Upper lobe of left lung (tissue), 6 donors: Measurements from ENCODE around the gene ARNT2. TPM values are rescaled to one million over a fixed set of nuclear protein-coding genes. Genes with fewer than 3 reads are reported as not detected.

ENCODE experiments used
- ATAC-seq, 2 donors: fragments of 200-7000 bp; cut with Tn5 transposase; one replicate each; pipeline ENCODE4 v1.9.1; 2022; ENCODE audit warnings: mild to moderate bottlenecking in 2 of 2, moderate library complexity in 2 of 2; ENCODE audit not compliant: low FRiP score in 2 of 2
- DNase-seq, 2 donors: peaks; one replicate each; pipeline ENCODE4 v3.0.0-alpha.2; 2019 to 2020
- H3K27ac ChIP-seq, 4 donors: fragments of 200-600 bp; sonication (generic); one replicate each; pipeline ENCODE4 v1.5.1; 2016 to 2019
- H3K27me3 ChIP-seq, 4 donors: fragments of 200-600 bp; sonication (generic); one replicate each; pipeline ENCODE4 v1.5.1; 2017 to 2019
- H3K36me3 ChIP-seq, 4 donors: fragments of 200-600 bp; sonication (generic); one replicate each; pipeline ENCODE4 v1.5.1; 2016 to 2019
- H3K4me1 ChIP-seq, 4 donors: fragments of 200-600 bp; sonication (generic); one replicate each; pipeline ENCODE4 v1.5.1; 2018 to 2019
- H3K4me3 ChIP-seq, 4 donors: fragments of 200-600 bp; sonication (generic); one replicate each; pipeline ENCODE4 v1.5.1; 2017 to 2019; ENCODE audit warnings: mild to moderate bottlenecking in 2 of 4, moderate library complexity in 1 of 4
- H3K9me3 ChIP-seq, 4 donors: fragments of 200-600 bp; sonication (generic); one replicate each; pipeline ENCODE4 v1.5.1; 2018 to 2019
- CTCF ChIP-seq, 6 experiments: fragments of 450-650 bp in 4 of 6; fragments of 200-600 bp in 2 of 6; sonication (generic) in 2 of 6; IDR thresholded peaks; one replicate each; pipeline ENCODE4 v1.5.1; 2016 to 2019; ENCODE audit warnings: antibody characterized with exemption in 6 of 6
- EP300 ChIP-seq, 4 donors: sonication (generic); formaldehyde crosslinking; IDR thresholded peaks; one replicate each; pipeline ENCODE4 v1.5.1; 2017; ENCODE audit warnings: antibody characterized with exemption in 4 of 4, control low read depth in 2 of 4
- POLR2A ChIP-seq, 4 donors: fragments of 450-650 bp; IDR thresholded peaks; one replicate each; pipeline ENCODE4 v1.5.1; 2016 to 2017; ENCODE audit warnings: antibody characterized with exemption in 4 of 4, mild to moderate bottlenecking in 2 of 4
- POLR2AphosphoS5 ChIP-seq, 2 donors: sonication (generic); formaldehyde crosslinking; IDR thresholded peaks; one replicate each; pipeline ENCODE4 v1.5.1; 2017; ENCODE audit warnings: antibody characterized with exemption in 2 of 2
- WGBS, 2 donors: methylation state at CpG; one replicate each; pipeline ENCODE4 v1.1.5; 2017 to 2018; 5-methylcytosine and 5-hydroxymethylcytosine counted together
- total RNA-seq, 6 donors: library from RNA; depleted of rRNA in 4 of 6; stranded (reverse); fragments of >200 nt in 4 of 6; gene quantifications; one replicate each; pipeline versions ENCODE4 v1.1.0 to v1.2.1, GENCODE V29; 2016 to 2021
- donor health status: DM: no; HTN: no; CAD: no; lungs with moderate emphysema.
- donor health status: DM: no; HTN: yes; CAD: no; lungs with severe emphysema.

ARNT2 gene
- total RNA-seq, 6 donors from 2014 or later = 4.7 to 26.9 (median 8.4) TPM

- Histone ChIP-seq H3K4me1 (peaks cover 14 to 26% (median 23%) of the 10 kb centered on the region in 4 donors), H3K36me3 (no peaks in the 10 kb centered on the region), H3K27ac (peak overlapping the region in 2 of 4 donors; percentile 18 to 49), H3K27me3 (no peaks in the 10 kb centered on the region), H3K4me3 (no peak overlapping the region), H3K9me3 (no peaks in the 10 kb centered on the region)
- DNase-seq (peak in 1 of 2 donors; percentile 78), ATAC-seq (no peak)
- TF ChIP-seq POLR2A (IDR thresholded peaks at IDR 0.05) (no peak), EP300 (IDR thresholded peaks at IDR 0.05) (peak in 3 of 4 donors; percentile 23 to 69 (median 58)), CTCF (IDR thresholded peaks at IDR 0.05) (peak in 1 of 6 experiments; percentile 20), POLR2AphosphoS5 (IDR thresholded peaks at IDR 0.05) (peak in 1 of 2 donors; percentile 13)
- 40 to 78% methylated on average over 14 of the region's 14 CpGs for WGBS, 2 donors
These were observed 46.7 kb downstream of the ARNT2 start for GRCh38 chr15:80450811-80451321.

- Histone ChIP-seq H3K4me3 (no peak overlapping the region), H3K27ac (no peak overlapping the region), H3K4me1 (peaks cover 14 to 35% (median 30%) of the 10 kb centered on the region in 4 donors), H3K27me3 (no peaks in the 10 kb centered on the region), H3K36me3 (no peaks in the 10 kb centered on the region), H3K9me3 (no peaks in the 10 kb centered on the region)
- TF ChIP-seq CTCF (IDR thresholded peaks at IDR 0.05) (no peak), POLR2A (IDR thresholded peaks at IDR 0.05) (no peak), POLR2AphosphoS5 (IDR thresholded peaks at IDR 0.05) (no peak), EP300 (IDR thresholded peaks at IDR 0.05) (no peak)
- no peak for ATAC-seq
- WGBS, 2 donors = 95 to 97% methylated on average over 4 of the region's 4 CpGs
- no peak for DNase-seq
These were observed 48.0 kb downstream of the ARNT2 start for GRCh38 chr15:80452166-80452565.

- no peaks in the 10 kb centered on the region for H3K36me3 ChIP-seq
- H3K27me3 ChIP-seq = no peaks in the 10 kb centered on the region
- ATAC-seq (peak in 1 of 2 donors; percentile 4), DNase-seq (no peak)
- WGBS, 2 donors = 38 to 63% methylated on average over 6 of the region's 6 CpGs
- H3K4me1 ChIP-seq = peaks cover 18 to 42% (median 31%) of the 10 kb centered on the region in 4 donors
- no peak overlapping the region for H3K4me3 ChIP-seq
- H3K27ac ChIP-seq = no peak overlapping the region
- no peaks in the 10 kb centered on the region for H3K9me3 ChIP-seq
- TF ChIP-seq CTCF (IDR thresholded peaks at IDR 0.05) = no peak
- no peak for TF ChIP-seq POLR2A (IDR thresholded peaks at IDR 0.05)
- no peak for TF ChIP-seq EP300 (IDR thresholded peaks at IDR 0.05)
- TF ChIP-seq POLR2AphosphoS5 (IDR thresholded peaks at IDR 0.05) = no peak
These were observed 51.0 kb downstream of the ARNT2 start for GRCh38 chr15:80455051-80455648.

GRCh38 chr15:80455668-80456442 lies 51.7 kb downstream of the ARNT2 start:
- Histone ChIP-seq H3K4me3 (no peak overlapping the region), H3K9me3 (no peaks in the 10 kb centered on the region), H3K36me3 (no peaks in the 10 kb centered on the region), H3K27me3 (no peaks in the 10 kb centered on the region), H3K27ac (no peak overlapping the region), H3K4me1 (peaks cover 15 to 36% (median 26%) of the 10 kb centered on the region in 4 donors)
- WGBS, 2 donors = 18 to 21% methylated on average over 17 of the region's 17 CpGs
- DNase-seq = peak in 1 of 2 donors; percentile 67
- ATAC-seq = peak; percentile 85 to 89
- TF ChIP-seq CTCF (IDR thresholded peaks at IDR 0.05) = peak; percentile 84 to 92 (median 85)
- TF ChIP-seq EP300 (IDR thresholded peaks at IDR 0.05) = no peak
